Measurements from ENCODE around the gene SIVA1.

DNA sequence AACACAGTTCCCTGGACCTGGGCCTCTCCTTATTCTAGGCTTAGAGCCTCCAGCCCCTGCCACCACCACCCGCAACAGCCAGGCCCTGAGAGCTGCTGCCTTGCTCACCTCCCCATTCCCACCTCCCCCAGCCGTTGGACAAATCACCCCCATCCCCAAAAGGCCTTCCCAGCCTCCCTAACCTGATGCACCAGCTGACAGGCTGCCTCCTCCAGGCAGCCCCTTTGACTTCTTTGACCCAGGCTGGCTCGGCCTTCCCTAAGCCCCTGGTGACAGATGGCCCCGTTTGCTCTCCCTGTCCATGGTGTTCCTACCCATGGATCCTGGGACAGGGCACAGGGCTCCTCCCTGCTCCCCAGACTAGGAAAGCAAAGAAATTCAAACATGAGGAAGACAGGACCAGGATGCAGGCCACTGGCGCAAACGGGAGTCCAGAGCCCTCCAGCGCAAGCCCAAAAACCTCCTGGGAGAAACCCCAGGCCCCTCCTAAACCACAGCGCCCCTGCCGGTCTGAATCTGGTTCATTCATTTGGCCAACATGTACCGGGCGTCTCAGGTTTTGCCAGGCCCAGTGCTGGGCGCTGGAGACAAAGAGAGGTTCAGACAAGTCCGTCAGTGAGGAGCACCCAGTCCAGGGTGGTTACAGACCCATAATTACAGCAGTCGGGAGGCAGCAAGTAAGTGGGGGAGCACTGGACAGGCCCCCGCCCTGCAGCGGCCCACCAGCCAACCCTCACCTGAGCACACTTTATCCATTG lies 40.2 kb downstream of the SIVA1 start:
- TF ChIP-seq, protein P1, sequence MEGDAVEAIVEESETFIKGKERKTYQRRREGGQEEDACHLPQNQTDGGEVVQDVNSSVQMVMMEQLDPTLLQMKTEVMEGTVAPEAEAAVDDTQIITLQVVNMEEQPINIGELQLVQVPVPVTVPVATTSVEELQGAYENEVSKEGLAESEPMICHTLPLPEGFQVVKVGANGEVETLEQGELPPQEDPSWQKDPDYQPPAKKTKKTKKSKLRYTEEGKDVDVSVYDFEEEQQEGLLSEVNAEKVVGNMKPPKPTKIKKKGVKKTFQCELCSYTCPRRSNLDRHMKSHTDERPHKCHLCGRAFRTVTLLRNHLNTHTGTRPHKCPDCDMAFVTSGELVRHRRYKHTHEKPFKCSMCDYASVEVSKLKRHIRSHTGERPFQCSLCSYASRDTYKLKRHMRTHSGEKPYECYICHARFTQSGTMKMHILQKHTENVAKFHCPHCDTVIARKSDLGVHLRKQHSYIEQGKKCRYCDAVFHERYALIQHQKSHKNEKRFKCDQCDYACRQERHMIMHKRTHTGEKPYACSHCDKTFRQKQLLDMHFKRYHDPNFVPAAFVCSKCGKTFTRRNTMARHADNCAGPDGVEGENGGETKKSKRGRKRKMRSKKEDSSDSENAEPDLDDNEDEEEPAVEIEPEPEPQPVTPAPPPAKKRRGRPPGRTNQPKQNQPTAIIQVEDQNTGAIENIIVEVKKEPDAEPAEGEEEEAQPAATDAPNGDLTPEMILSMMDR (IDR thresholded peaks at IDR 0.05; ENCODE audit: control extremely low read depth in 1 of 3, insufficient read depth in 1 of 3, low read depth in 1 of 3, low read length in 3 of 3), result peak in 2 of 3 experiments; percentile 53 to 58; a peak in 3 of 4 replicates
- TF ChIP-seq NANOG (IDR thresholded peaks at IDR 0.05; ENCODE audit: insufficient read depth, low read depth, low read length, poor library complexity, severe bottlenecking), result no peak
- no peak for TF ChIP-seq TAF1 (IDR thresholded peaks at IDR 0.05; ENCODE audit: low read depth, low read length)
- TF ChIP-seq CHD1 (IDR thresholded peaks at IDR 0.05; ENCODE audit: low read depth, low read length), result no peak
- no peak for TF ChIP-seq NRF1 (IDR thresholded peaks at IDR 0.05; ENCODE audit: low read depth, low read length)
- TF ChIP-seq EP300 (IDR thresholded peaks at IDR 0.05; ENCODE audit: borderline replicate concordance in 1 of 2, low read depth in 2 of 2, low read length in 2 of 2), result no peak
- no peak for TF ChIP-seq POLR2A (IDR thresholded peaks at IDR 0.05; ENCODE audit: control extremely low read depth in 1 of 2, low read depth in 2 of 2, low read length in 2 of 2)
